Suprapubic skin (tissue), 3 donors: ENCODE data around the gene GBP6.

Source experiments
- CTCF ChIP-seq, 2 donors: fragments of 200-600 bp in 1 of 2; fragments of 450-650 bp in 1 of 2; sonication (generic) in 1 of 2; IDR thresholded peaks; one replicate each; pipeline ENCODE4 v1.5.1; 2016 to 2019; ENCODE audit warnings: antibody characterized with exemption in 2 of 2, mild to moderate bottlenecking in 1 of 2, moderate library complexity in 1 of 2
- EP300 ChIP-seq: sonication (generic); formaldehyde crosslinking; IDR thresholded peaks from one replicate; pipeline ENCODE4 v1.6.1; 2017; ENCODE audit warnings: antibody characterized with exemption

GRCh38 chr1:89381618-89382017 lies 17.8 kb downstream of the GBP6 start:
- TF ChIP-seq CTCF (IDR thresholded peaks at IDR 0.05) (no peak), EP300 (no peak)
